OCI-LY3 (cell line): Measurements from ENCODE around the gene SPEN.

Experiments
- H2AFZ ChIP-seq: fragments of 200-600, 300-600 bp; shearing (Covaris generic); 2 replicates; pipeline ENCODE4 v1.6.0; 2014; ENCODE audit warnings: antibody characterized with exemption, low read depth, low read length
- H3K27ac ChIP-seq: fragments of 200-600, 300-600 bp; sonication (generic); 2 replicates; pipeline ENCODE4 v1.5.1; 2014; ENCODE audit warnings: mild to moderate bottlenecking, low read length, moderate library complexity, mixed read lengths
- H3K27me3 ChIP-seq: fragments of 200-600, 300-600 bp; sonication (generic); 2 replicates; pipeline ENCODE4 v1.6.1; 2014; ENCODE audit warnings: low read depth, low read length, mixed read lengths
- H3K36me3 ChIP-seq: fragments of 200-600, 300-600 bp; sonication (generic); replicated peaks from 2 replicates; pipeline ENCODE3; 2014; ENCODE audit warnings: low read depth, low read length, mixed read lengths
- H3K4me1 ChIP-seq: fragments of 300-600, 200-600 bp; sonication (generic); 2 replicates; pipeline ENCODE4 v1.6.1; 2014; ENCODE audit warnings: low read length, mixed read lengths
- H3K4me2 ChIP-seq: fragments of 200-600, 300-600 bp; sonication (generic); 2 replicates; pipeline ENCODE4 v1.6.1; 2014; ENCODE audit warnings: low read length, mixed read lengths
- H3K4me3 ChIP-seq: fragments of 300-600, 200-600 bp; sonication (generic); 2 replicates; pipeline ENCODE4 v1.5.1; 2014; ENCODE audit warnings: antibody characterized with exemption, mild to moderate bottlenecking, low read length, moderate library complexity
- H3K79me2 ChIP-seq: fragments of 300-600, 200-600 bp; shearing (Covaris generic); 2 replicates; pipeline ENCODE4 v1.6.1; 2014; ENCODE audit warnings: mild to moderate bottlenecking, low read length, mixed read lengths
- H3K9ac ChIP-seq: fragments of 300-600, 200-600 bp; shearing (Covaris generic); 2 replicates; pipeline ENCODE4 v1.6.0; 2014; ENCODE audit warnings: mild to moderate bottlenecking, low read length, moderate library complexity
- H3K9me3 ChIP-seq: fragments of 200-600, 300-600 bp; shearing (Covaris generic); 2 replicates; pipeline ENCODE4 v1.6.1; 2014; ENCODE audit warnings: low read length, mixed read lengths; ENCODE audit not compliant: insufficient read depth
- H4K20me1 ChIP-seq: fragments of 200-600, 300-600 bp; sonication (generic); 2 replicates; pipeline ENCODE4 v1.6.1; 2016; ENCODE audit warnings: low read length, mixed read lengths; ENCODE audit not compliant: insufficient read depth
- CTCF ChIP-seq: fragments of 200-600, 300-600 bp; sonication (generic); IDR thresholded peaks from 2 replicates; pipeline ENCODE4 v1.5.1; 2014; ENCODE audit warnings: antibody characterized with exemption, low read length, low read depth
- EZH2phosphoT487 ChIP-seq: fragments of 200-600 bp; shearing (Covaris generic); IDR thresholded peaks from 2 replicates; pipeline ENCODE4 v1.6.1; 2018; ENCODE audit warnings: antibody characterized with exemption, mixed run types, low read depth

The SPEN gene

GRCh38 chr1:15866721-15867201 lies 19.3 kb downstream of the SPEN start:
- no peaks in the 10 kb centered on the region for H3K9me3 ChIP-seq
- no peaks in the 10 kb centered on the region for H3K27me3 ChIP-seq
- peaks cover 98% of the 10 kb centered on the region for H3K79me2 ChIP-seq
- no peak overlapping the region for H3K27ac ChIP-seq
- H3K4me3 ChIP-seq, result no peak overlapping the region
- no peak for TF ChIP-seq CTCF
- TF ChIP-seq EZH2phosphoT487, result no peak
- H4K20me1 ChIP-seq, result peaks cover 48% of the 10 kb centered on the region
- no peak overlapping the region for H3K4me2 ChIP-seq
- no peak overlapping the region for H2AFZ ChIP-seq
- H3K9ac ChIP-seq, result no peak overlapping the region
- H3K36me3 ChIP-seq, result no peaks in the 10 kb centered on the region
- no peaks in the 10 kb centered on the region for H3K4me1 ChIP-seq

- H3K9ac ChIP-seq, result no peak overlapping the region
- no peaks in the 10 kb centered on the region for H3K4me1 ChIP-seq
- H2AFZ ChIP-seq, result no peak overlapping the region
- H3K4me2 ChIP-seq, result no peak overlapping the region
- H3K4me3 ChIP-seq, result no peak overlapping the region
- no peaks in the 10 kb centered on the region for H3K9me3 ChIP-seq
- peaks cover 95% of the 10 kb centered on the region for H3K79me2 ChIP-seq
- H4K20me1 ChIP-seq, result peaks cover 44% of the 10 kb centered on the region
- no peaks in the 10 kb centered on the region for H3K36me3 ChIP-seq
- TF ChIP-seq EZH2phosphoT487, result no peak
- no peak for TF ChIP-seq CTCF
- H3K27me3 ChIP-seq, result no peaks in the 10 kb centered on the region
- no peak overlapping the region for H3K27ac ChIP-seq
These were observed 19.8 kb downstream of the SPEN start for GRCh38 chr1:15867288-15867687.

- Histone ChIP-seq H3K79me2 (peaks cover 94% of the 10 kb centered on the region), H4K20me1 (peaks cover 47% of the 10 kb centered on the region), H3K9ac (no peak overlapping the region), H3K27me3 (no peaks in the 10 kb centered on the region), H3K4me1 (no peaks in the 10 kb centered on the region), H3K9me3 (no peaks in the 10 kb centered on the region), H3K27ac (no peak overlapping the region), H3K36me3 (peaks cover 7% of the 10 kb centered on the region), H3K4me2 (no peak overlapping the region), H2AFZ (no peak overlapping the region), H3K4me3 (no peak overlapping the region)
- TF ChIP-seq EZH2phosphoT487 (no peak), CTCF (no peak)
These were observed 21.9 kb downstream of the SPEN start for GRCh38 chr1:15869413-15869812.

- no peak overlapping the region for H3K4me3 ChIP-seq
- H3K4me2 ChIP-seq, result no peak overlapping the region
- H3K27me3 ChIP-seq, result no peaks in the 10 kb centered on the region
- peaks cover 54% of the 10 kb centered on the region for H4K20me1 ChIP-seq
- no peaks in the 10 kb centered on the region for H3K4me1 ChIP-seq
- no peaks in the 10 kb centered on the region for H3K9me3 ChIP-seq
- no peak overlapping the region for H3K27ac ChIP-seq
- TF ChIP-seq CTCF (no peak), EZH2phosphoT487 (no peak)
- H3K9ac ChIP-seq, result no peak overlapping the region
- peaks cover 7% of the 10 kb centered on the region for H3K36me3 ChIP-seq
- H3K79me2 ChIP-seq, result peaks cover 93% of the 10 kb centered on the region
- no peak overlapping the region for H2AFZ ChIP-seq
These were observed 22.9 kb downstream of the SPEN start for GRCh38 chr1:15870421-15870820.
